SK-N-MC (cell line): ENCODE data around the gene ITSN2.

Experiments
- DNase-seq: peaks from one replicate; pipeline ENCODE4 v3.0.0-alpha.2; 2011; ENCODE audit warnings: low read depth, low spot score
- H3K27ac ChIP-seq: fragments of 200-600 bp; sonication (generic); 2 replicates; pipeline ENCODE4 v1.5.1; 2016; ENCODE audit warnings: mixed run types
- H3K36me3 ChIP-seq: fragments of 200-600 bp; sonication (generic); 2 replicates; pipeline ENCODE4 v1.6.1; 2017; ENCODE audit warnings: antibody characterized with exemption, low read length, mixed read lengths; ENCODE audit not compliant: insufficient read depth
- H3K4me3 ChIP-seq: fragments of 200-600 bp; sonication (generic); 2 replicates; pipeline ENCODE4 v1.5.1; 2016
- H3K9ac ChIP-seq: fragments of 200-600 bp; sonication (generic); 2 replicates; pipeline ENCODE4 v1.8.0; 2017; ENCODE audit warnings: mixed run types, mixed read lengths; ENCODE audit not compliant: insufficient read length
- H3K9me3 ChIP-seq: fragments of 200-600 bp; sonication (generic); 2 replicates; pipeline ENCODE4 v1.6.1; 2017; ENCODE audit warnings: low read depth, mild to moderate bottlenecking, antibody characterized with exemption, low read length, moderate library complexity, mixed read lengths
- EZH2 ChIP-seq: fragments of 200-600 bp; sonication (generic); IDR thresholded peaks from one replicate; pipeline ENCODE4 v1.6.1; 2017; ENCODE audit warnings: antibody characterized with exemption
- FOXP2 ChIP-seq: optimal IDR thresholded peaks from 2 replicates; pipeline ENCODE3; 2011; ENCODE audit warnings: mild to moderate bottlenecking, moderate library complexity; ENCODE audit not compliant: insufficient read depth; ENCODE audit errors: extremely low read length, control extremely low read depth
- POLR2AphosphoS5 ChIP-seq: IDR thresholded peaks from 2 replicates; pipeline ENCODE4 v1.6.1; 2012; ENCODE audit warnings: mild to moderate bottlenecking, low read depth, low read length, borderline replicate concordance

The ITSN2 gene

DNA sequence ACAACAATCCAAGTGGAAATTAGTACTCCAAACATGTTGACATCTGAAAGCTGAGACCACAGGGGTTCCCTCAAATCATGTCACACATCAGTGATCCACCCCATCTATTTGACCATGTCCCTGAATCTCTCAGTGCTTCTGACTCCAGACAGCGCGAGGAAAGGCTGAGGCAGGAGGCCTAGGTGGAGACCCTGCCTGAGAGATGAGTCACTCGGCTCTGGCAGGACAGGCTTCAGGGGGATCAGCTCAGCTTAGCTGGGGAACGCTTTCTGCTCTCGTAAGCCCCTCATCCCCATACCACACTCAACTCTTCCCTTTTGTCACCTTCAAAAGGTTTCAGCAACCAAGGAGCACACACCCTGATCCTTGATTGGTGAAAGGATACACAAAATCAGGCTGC lies 191.3 kb downstream of the ITSN2 start:
- no peaks in the 10 kb centered on the region for H3K9me3 ChIP-seq
- no peak overlapping the region for H3K9ac ChIP-seq
- H3K27ac ChIP-seq, result no peak overlapping the region
- no peak overlapping the region for H3K4me3 ChIP-seq
- DNase-seq, result no peak
- no peaks in the 10 kb centered on the region for H3K36me3 ChIP-seq
- TF ChIP-seq EZH2 (no peak), POLR2AphosphoS5 (no peak), FOXP2 (no peak)

DNA sequence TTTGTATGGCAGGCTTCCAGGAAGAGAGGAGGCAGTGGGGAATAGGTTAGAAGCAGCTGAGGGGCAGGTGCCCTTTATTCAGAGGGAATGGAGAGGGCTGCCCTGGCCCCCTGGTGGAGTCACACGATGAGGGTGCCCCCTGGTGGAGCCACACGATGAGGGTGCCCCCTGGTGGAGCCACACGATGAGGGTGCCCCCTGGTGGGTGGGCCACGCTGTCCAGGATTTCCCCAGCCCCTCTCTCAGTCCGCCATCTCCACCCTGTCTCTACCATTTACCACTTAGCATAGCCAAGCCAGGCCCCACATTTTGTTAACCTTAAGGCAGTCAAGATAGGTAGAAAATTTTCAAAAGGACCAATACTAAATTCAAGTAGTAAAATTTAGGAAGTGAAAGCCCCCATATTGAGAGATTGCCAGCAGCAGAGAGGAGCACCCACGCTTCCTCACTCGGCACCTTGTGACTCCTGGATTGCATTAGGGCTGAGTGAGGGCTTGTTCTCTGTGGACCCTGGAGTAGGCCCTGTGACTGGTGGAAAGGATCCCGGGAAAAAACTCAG lies 195.8 kb downstream of the ITSN2 start:
- H3K27ac ChIP-seq, result no peak overlapping the region
- H3K9me3 ChIP-seq, result no peaks in the 10 kb centered on the region
- H3K9ac ChIP-seq, result no peak overlapping the region
- H3K4me3 ChIP-seq, result no peak overlapping the region
- DNase-seq, result no peak
- TF ChIP-seq POLR2AphosphoS5, result no peak
- TF ChIP-seq EZH2, result no peak
- TF ChIP-seq FOXP2, result no peak
- H3K36me3 ChIP-seq, result no peaks in the 10 kb centered on the region

DNA sequence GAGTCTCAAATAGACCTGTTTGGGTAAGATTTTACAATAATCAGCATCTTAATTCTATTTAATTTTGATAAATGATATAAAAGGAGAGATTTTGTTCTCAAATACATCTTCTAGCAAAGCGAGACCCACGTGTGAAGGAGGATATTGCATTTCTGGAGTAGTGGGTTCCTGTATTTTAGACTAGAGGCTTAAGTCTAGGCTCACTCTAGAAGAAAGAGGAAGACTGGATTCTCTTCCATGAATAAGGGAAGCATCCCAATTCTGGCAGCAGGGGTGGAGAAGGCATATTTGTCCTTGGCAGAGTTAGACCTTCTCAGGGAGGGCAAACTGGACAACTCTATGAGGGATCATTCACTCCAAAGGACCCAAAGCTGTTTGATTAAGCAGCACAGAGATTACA lies 196.7 kb downstream of the ITSN2 start:
- no peak for DNase-seq
- Histone ChIP-seq H3K36me3 (no peaks in the 10 kb centered on the region), H3K9ac (no peak overlapping the region), H3K27ac (no peak overlapping the region), H3K9me3 (no peaks in the 10 kb centered on the region), H3K4me3 (no peak overlapping the region)
- no peak for TF ChIP-seq EZH2

DNA sequence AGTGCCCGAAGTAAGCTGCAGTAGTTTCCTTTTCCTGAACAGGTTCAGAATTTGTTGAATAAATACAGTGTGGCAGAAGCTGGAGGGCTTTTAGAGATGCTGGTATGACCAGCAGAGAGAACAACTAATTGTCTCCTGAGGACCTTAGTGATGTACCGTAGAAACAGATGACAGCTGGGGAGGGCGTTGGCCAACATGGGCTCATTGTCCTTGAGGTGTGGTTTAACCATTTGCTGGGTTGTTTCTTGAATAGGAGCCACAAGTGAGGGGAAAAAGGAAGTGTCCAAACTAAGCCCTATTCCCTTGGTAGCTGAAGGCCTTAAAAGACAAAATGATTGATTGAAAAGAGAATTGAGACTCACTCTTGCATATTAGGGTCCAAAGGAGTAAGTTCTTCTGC lies 197.2 kb downstream of the ITSN2 start:
- no peak overlapping the region for H3K27ac ChIP-seq

DNA sequence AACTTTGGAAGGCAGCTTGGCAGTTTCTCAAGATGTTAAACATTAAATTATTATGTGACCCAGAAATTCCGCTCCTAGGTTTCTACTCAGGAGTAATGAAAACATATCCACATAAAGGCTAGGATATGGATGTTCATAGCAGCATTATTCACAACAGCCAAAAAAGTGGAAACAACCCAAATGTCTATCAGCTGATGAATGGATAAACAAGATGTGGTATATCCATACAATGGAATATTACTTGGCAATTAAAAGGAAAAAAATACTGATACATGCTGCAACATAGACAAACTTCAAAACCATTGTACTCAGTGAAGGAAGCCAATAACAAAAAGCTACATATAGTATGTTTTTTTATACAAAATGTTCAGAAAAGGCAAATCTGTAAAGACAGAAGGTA lies 197.8 kb downstream of the ITSN2 start:
- H3K27ac ChIP-seq, result no peak overlapping the region
- TF ChIP-seq EZH2 (no peak), POLR2AphosphoS5 (no peak), FOXP2 (no peak)
- H3K36me3 ChIP-seq, result no peaks in the 10 kb centered on the region
- DNase-seq, result no peak
- H3K4me3 ChIP-seq, result no peak overlapping the region
- no peak overlapping the region for H3K9ac ChIP-seq
- no peaks in the 10 kb centered on the region for H3K9me3 ChIP-seq

More for the DNA sequence above, 197.2 kb downstream of the ITSN2 start:
- Histone ChIP-seq H3K4me3 (no peak overlapping the region), H3K9me3 (no peaks in the 10 kb centered on the region), H3K36me3 (no peaks in the 10 kb centered on the region), H3K9ac (no peak overlapping the region)
- no peak for DNase-seq
- TF ChIP-seq EZH2 (no peak), POLR2AphosphoS5 (no peak), FOXP2 (no peak)

DNA sequence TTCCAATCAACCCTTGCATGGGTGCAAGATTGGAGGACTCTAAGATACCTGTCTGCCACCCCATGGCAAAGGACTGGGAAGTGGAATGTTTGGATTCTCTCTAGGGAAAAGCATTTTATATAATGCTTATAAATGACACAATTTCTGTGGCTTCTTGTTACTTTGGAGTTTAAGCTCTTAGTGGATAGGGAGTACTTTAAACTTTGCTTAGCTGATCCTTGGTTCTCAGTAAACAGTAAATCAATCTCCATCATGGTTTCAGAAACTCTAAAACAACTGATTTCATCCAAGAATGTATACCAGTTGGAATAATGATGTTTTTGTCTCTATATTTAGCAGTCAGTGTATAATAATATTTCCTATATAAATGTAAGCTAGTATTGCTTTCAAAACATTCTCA lies 199.6 kb downstream of the ITSN2 start:
- Histone ChIP-seq H3K27ac (no peak overlapping the region), H3K4me3 (no peak overlapping the region), H3K9me3 (no peaks in the 10 kb centered on the region), H3K36me3 (no peaks in the 10 kb centered on the region), H3K9ac (no peak overlapping the region)
- TF ChIP-seq FOXP2 (no peak), POLR2AphosphoS5 (no peak), EZH2 (no peak)
- no peak for DNase-seq

DNA sequence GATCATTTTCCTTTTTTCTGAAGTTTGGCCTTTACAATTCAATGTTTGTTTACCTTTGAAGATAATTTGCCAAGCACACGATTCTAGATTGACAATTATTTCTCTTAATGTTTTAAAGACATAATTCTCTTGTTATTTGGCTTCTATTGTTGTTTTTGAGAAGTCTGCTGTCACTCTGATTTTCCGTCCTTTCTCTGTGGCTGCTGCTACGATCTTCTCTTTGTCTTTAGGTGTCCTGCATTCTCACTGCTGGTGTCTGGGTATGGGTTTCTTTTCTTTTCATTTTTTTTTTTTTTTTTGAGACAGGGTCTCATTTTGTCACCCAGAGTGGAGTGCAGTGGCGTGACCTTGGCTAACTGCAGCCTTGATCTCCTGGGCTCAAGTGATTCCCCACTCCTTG lies 200.6 kb downstream of the ITSN2 start:
- no peaks in the 10 kb centered on the region for H3K36me3 ChIP-seq
- no peak overlapping the region for H3K27ac ChIP-seq

DNA sequence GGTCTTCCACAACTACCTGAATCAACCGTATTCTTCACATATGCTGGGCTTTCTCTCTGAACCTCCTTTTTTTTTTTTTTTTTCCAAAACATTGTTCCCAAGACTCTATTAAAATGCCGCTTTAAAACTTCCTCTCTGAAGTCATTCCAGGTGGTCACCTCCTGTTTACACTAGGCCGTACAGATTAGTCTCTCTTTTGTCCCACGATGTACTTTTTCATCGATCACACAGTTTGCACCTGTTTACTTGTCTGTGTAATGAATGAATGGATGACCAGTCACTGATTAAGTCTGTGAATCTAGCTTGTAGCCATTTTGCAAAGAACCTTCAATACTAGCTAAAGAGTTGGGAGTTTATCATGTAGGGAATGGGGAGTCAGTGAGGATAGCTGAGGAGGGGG lies 202.2 kb downstream of the ITSN2 start:
- no peaks in the 10 kb centered on the region for H3K9me3 ChIP-seq
- TF ChIP-seq EZH2 (no peak), FOXP2 (no peak), POLR2AphosphoS5 (no peak)
- no peak for DNase-seq
- no peak overlapping the region for H3K4me3 ChIP-seq
- H3K9ac ChIP-seq, result no peak overlapping the region
- no peak overlapping the region for H3K27ac ChIP-seq
- no peaks in the 10 kb centered on the region for H3K36me3 ChIP-seq

More for the DNA sequence above, 200.6 kb downstream of the ITSN2 start:
- TF ChIP-seq POLR2AphosphoS5, result no peak
- TF ChIP-seq EZH2, result no peak
- no peak for TF ChIP-seq FOXP2
- no peaks in the 10 kb centered on the region for H3K9me3 ChIP-seq
- H3K9ac ChIP-seq, result no peak overlapping the region
- no peak overlapping the region for H3K4me3 ChIP-seq
- no peak for DNase-seq

DNA sequence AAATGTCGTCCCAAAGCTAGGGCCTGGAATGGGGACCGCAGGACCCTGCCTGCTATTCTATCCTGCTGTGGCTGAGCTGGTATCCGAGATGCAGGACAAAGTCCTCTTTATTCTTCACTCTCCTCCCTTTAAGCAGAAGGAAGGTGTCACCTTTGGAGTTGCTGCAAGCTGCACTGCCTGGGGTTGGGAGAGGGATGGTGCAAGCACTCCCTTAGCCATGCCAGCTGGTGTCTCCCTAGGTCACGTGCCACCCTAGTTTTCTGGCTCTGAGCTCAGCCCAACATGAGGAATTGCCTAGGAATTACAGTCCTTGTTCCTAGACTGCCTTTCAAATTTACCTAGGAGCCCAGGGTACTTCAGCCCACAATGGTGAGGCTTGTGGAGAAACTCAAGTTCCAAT lies 206.9 kb downstream of the ITSN2 start:
- TF ChIP-seq POLR2AphosphoS5, result no peak
- TF ChIP-seq EZH2, result no peak
- no peak for TF ChIP-seq FOXP2
- no peaks in the 10 kb centered on the region for H3K36me3 ChIP-seq
- no peak overlapping the region for H3K27ac ChIP-seq
- DNase-seq, result no peak
- H3K4me3 ChIP-seq, result no peak overlapping the region
- H3K9ac ChIP-seq, result no peak overlapping the region
- H3K9me3 ChIP-seq, result no peaks in the 10 kb centered on the region
